ENCODE results near the gene CD9. TPM values are rescaled to one million over a fixed set of nuclear protein-coding genes. Genes with fewer than 3 reads are reported as not detected.

CD9 gene
- polyA plus RNA-seq, 1 donor from 2014 or later = not detected

GRCh38 chr12:6280053-6280469 is 79.9 kb downstream of the CD9 start:
- peaks cover 13% of the 10 kb centered on the region for H3K27me3 ChIP-seq (ENCODE audit: insufficient read depth, low read depth, low read length)
- no peaks in the 10 kb centered on the region for H3K79me2 ChIP-seq (replicated peaks; ENCODE audit: insufficient read depth, low read length)
- no peak overlapping the region for H3K4me2 ChIP-seq (ENCODE audit: low read length)
- TF ChIP-seq RAD21 (conservative IDR thresholded peaks at IDR 0.05) (no peak), MXI1 (conservative IDR thresholded peaks at IDR 0.05; ENCODE audit: poor library complexity, severe bottlenecking) (no peak), CTCF (IDR thresholded peaks at IDR 0.05; ENCODE audit: poor library complexity, severe bottlenecking) (no peak), EP300 (conservative IDR thresholded peaks at IDR 0.05; ENCODE audit: poor library complexity, severe bottlenecking) (no peak), POLR2AphosphoS5 (IDR thresholded peaks at IDR 0.05) (no peak), EZH2 (IDR thresholded peaks at IDR 0.05; ENCODE audit: borderline replicate concordance, insufficient read depth, low read length, poor library complexity, severe bottlenecking) (no peak), SMC3 (conservative IDR thresholded peaks at IDR 0.05; ENCODE audit: poor library complexity) (no peak), TAF1 (IDR thresholded peaks at IDR 0.05; ENCODE audit: low read depth) (no peak), REST (IDR thresholded peaks at IDR 0.05; ENCODE audit: borderline replicate concordance) (no peak)
- H3K9me3 ChIP-seq (ENCODE audit: low read length) = no peaks in the 10 kb centered on the region
- H3K9me2 ChIP-seq (ENCODE audit: insufficient read depth, low read length) = no peaks in the 10 kb centered on the region
- H2AFZ ChIP-seq (ENCODE audit: low read depth, low read length) = no peak overlapping the region
- no peak overlapping the region for H3K4me3 ChIP-seq (ENCODE audit: low read length)
- H4K20me1 ChIP-seq (ENCODE audit: insufficient read depth) = no peaks in the 10 kb centered on the region
- H3K36me3 ChIP-seq (ENCODE audit: insufficient read depth, low read length) = no peaks in the 10 kb centered on the region
- no peak overlapping the region for H3K27ac ChIP-seq (ENCODE audit: low read length)
- no peaks in the 10 kb centered on the region for H3F3A ChIP-seq (ENCODE audit: insufficient read depth, low read length, poor library complexity, severe bottlenecking)
- no peak overlapping the region for H3K9ac ChIP-seq (ENCODE audit: low read length)

GRCh38 chr12:6280672-6281071 is 80.5 kb downstream of the CD9 start:
- Histone ChIP-seq H3K79me2 (replicated peaks; ENCODE audit: insufficient read depth, low read length) (no peaks in the 10 kb centered on the region), H3F3A (ENCODE audit: insufficient read depth, low read length, poor library complexity, severe bottlenecking) (no peaks in the 10 kb centered on the region), H3K4me2 (ENCODE audit: low read length) (no peak overlapping the region), H3K9me2 (ENCODE audit: insufficient read depth, low read length) (no peaks in the 10 kb centered on the region), H2AFZ (ENCODE audit: low read depth, low read length) (no peak overlapping the region), H3K36me3 (ENCODE audit: insufficient read depth, low read length) (no peaks in the 10 kb centered on the region), H3K27ac (ENCODE audit: low read length) (no peak overlapping the region), H3K9me3 (ENCODE audit: low read length) (no peaks in the 10 kb centered on the region), H3K4me3 (ENCODE audit: low read length) (no peak overlapping the region), H4K20me1 (ENCODE audit: insufficient read depth) (no peaks in the 10 kb centered on the region), H3K27me3 (ENCODE audit: insufficient read depth, low read depth, low read length) (peaks cover 13% of the 10 kb centered on the region), H3K9ac (ENCODE audit: low read length) (no peak overlapping the region)
- TF ChIP-seq CTCF (IDR thresholded peaks at IDR 0.05; ENCODE audit: poor library complexity, severe bottlenecking) (no peak), MXI1 (conservative IDR thresholded peaks at IDR 0.05; ENCODE audit: poor library complexity, severe bottlenecking) (no peak), EZH2 (IDR thresholded peaks at IDR 0.05; ENCODE audit: borderline replicate concordance, insufficient read depth, low read length, poor library complexity, severe bottlenecking) (no peak), SMC3 (conservative IDR thresholded peaks at IDR 0.05; ENCODE audit: poor library complexity) (no peak), REST (IDR thresholded peaks at IDR 0.05; ENCODE audit: borderline replicate concordance) (no peak), RAD21 (conservative IDR thresholded peaks at IDR 0.05) (no peak), EP300 (conservative IDR thresholded peaks at IDR 0.05; ENCODE audit: poor library complexity, severe bottlenecking) (no peak), TAF1 (IDR thresholded peaks at IDR 0.05; ENCODE audit: low read depth) (no peak), POLR2AphosphoS5 (IDR thresholded peaks at IDR 0.05) (no peak)
